Endothelial cell of umbilical vein (primary cell): ENCODE results near the gene NTN5. TPM values are rescaled to one million over a fixed set of nuclear protein-coding genes. Genes with fewer than 3 reads are reported as not detected.

Experiments
- BruUV-seq: library from RNA; stranded (reverse); fragments of 400-500 nt; replicated peaks from 2 replicates; lab custom pipeline; 2021; lab: Mats Ljungman, UMichigan
- CTCF ChIA-PET: fragments of 300-600, 350-600 bp; sonication (Branson Sonifier 250); formaldehyde crosslinking; loops from one replicate; lab custom pipeline; 2021; ENCODE audit warnings: antibody characterized with exemption, inconsistent platforms; lab: Charles Lee
- POLR2A ChIA-PET: fragments of 300-600, 350-600 bp; sonication (Branson Sonifier 250); formaldehyde crosslinking; loops from one replicate; lab custom pipeline; 2021; ENCODE audit warnings: antibody characterized with exemption, inconsistent platforms; lab: Charles Lee
- DNase-seq: peaks from one replicate; pipeline ENCODE4 v3.0.0-alpha.2; 2011; ENCODE audit warnings: low read depth, low spot score
- FAIRE-seq: peaks from 2 replicates; lab custom pipeline; 2011; peaks lifted over from hg19 to GRCh38; lab: Jason Lieb, UNC
- H2AFZ ChIP-seq: 2 replicates; pipeline ENCODE4 v1.6.0; 2012; ENCODE audit warnings: low read depth, low read length, control low read depth, inconsistent platforms
- H3K27ac ChIP-seq: 2 replicates; pipeline ENCODE4 v1.5.1; 2011; ENCODE audit warnings: low read depth, mild to moderate bottlenecking, control low read depth, low read length, moderate library complexity; ENCODE audit not compliant: insufficient read depth
- H3K27me3 ChIP-seq, 2 experiments: 2 replicates each; pipeline versions ENCODE4 v1.6.0 to v1.6.1; 2011; ENCODE audit warnings: low read length in 2 of 2, mixed read lengths in 1 of 2; ENCODE audit not compliant: control insufficient read depth in 2 of 2, insufficient read depth in 2 of 2
- H3K36me3 ChIP-seq, 2 experiments: 2 replicates in 1 of 2; 3 replicates in 1 of 2; pipeline ENCODE4 v1.5.1; 2011; ENCODE audit warnings: low read length in 2 of 2, mild to moderate bottlenecking in 1 of 2, moderate library complexity in 1 of 2; ENCODE audit not compliant: control insufficient read depth in 2 of 2, insufficient read depth in 2 of 2; ENCODE audit errors: extremely low read depth in 1 of 2
- H3K4me1 ChIP-seq: 3 replicates; pipeline ENCODE4 v1.5.1; 2011; ENCODE audit warnings: mild to moderate bottlenecking, low read length; ENCODE audit not compliant: control insufficient read depth, insufficient read depth; ENCODE audit errors: extremely low read depth
- H3K4me2 ChIP-seq: 2 replicates; pipeline ENCODE4 v1.6.1; 2011; ENCODE audit warnings: low read length, control low read depth, mixed read lengths; ENCODE audit not compliant: insufficient read depth
- H3K4me3 ChIP-seq, 3 experiments: fragments of 200-600 bp in 1 of 3; sonication (generic), shearing (Covaris generic) in 1 of 3; replicated peaks in 1 of 3; 2 replicates each; pipeline ENCODE4 v1.5.1; 2011 to 2016; ENCODE audit warnings: control low read depth in 3 of 3, low read length in 3 of 3, mild to moderate bottlenecking in 2 of 3, inconsistent platforms in 1 of 3, low read depth in 1 of 3, moderate library complexity in 1 of 3; ENCODE audit not compliant: insufficient read depth in 1 of 3
- H3K79me2 ChIP-seq: 2 replicates; pipeline ENCODE4 v1.6.0; 2012; ENCODE audit warnings: low read length, inconsistent platforms; ENCODE audit not compliant: control insufficient read depth, insufficient read depth
- H3K9ac ChIP-seq: replicated peaks from 2 replicates; pipeline ENCODE3; 2011; ENCODE audit warnings: low read length, control low read depth; ENCODE audit not compliant: insufficient read depth; ENCODE audit errors: extremely low read depth
- H3K9me1 ChIP-seq: replicated peaks from 3 replicates; pipeline ENCODE4 v1.6.0; 2011; ENCODE audit warnings: mild to moderate bottlenecking, low read length; ENCODE audit not compliant: control insufficient read depth, insufficient read depth; ENCODE audit errors: extremely low read depth
- H3K9me3 ChIP-seq: replicated peaks from 2 replicates; pipeline ENCODE4 v1.5.1; 2012; ENCODE audit warnings: low read length, inconsistent platforms; ENCODE audit not compliant: control insufficient read depth, insufficient read depth
- H4K20me1 ChIP-seq: replicated peaks from 2 replicates; pipeline ENCODE3; 2011; ENCODE audit warnings: mild to moderate bottlenecking, low read length; ENCODE audit not compliant: control insufficient read depth, insufficient read depth; ENCODE audit errors: extremely low read depth
- EZH2 ChIP-seq: IDR thresholded peaks from 2 replicates; pipeline ENCODE4 v1.6.1; 2012; ENCODE audit warnings: borderline replicate concordance, low read depth, mild to moderate bottlenecking, moderate library complexity, low read length, inconsistent platforms; ENCODE audit not compliant: severe bottlenecking
- FOS ChIP-seq: IDR thresholded peaks from 2 replicates; pipeline ENCODE4 v1.6.1; 2011; ENCODE audit warnings: mild to moderate bottlenecking, low read length, moderate library complexity, borderline replicate concordance; ENCODE audit not compliant: insufficient read depth
- JUN ChIP-seq: IDR thresholded peaks from 2 replicates; pipeline ENCODE4 v1.6.1; 2011; ENCODE audit warnings: borderline replicate concordance, low read depth; ENCODE audit not compliant: insufficient read length, insufficient read depth
- MYC ChIP-seq: IDR thresholded peaks from one replicate; pipeline ENCODE4 v1.6.1; 2011; ENCODE audit warnings: mild to moderate bottlenecking, low read depth, low read length
- POLR2A ChIP-seq: IDR thresholded peaks from 2 replicates; pipeline ENCODE4 v1.6.1; 2012; ENCODE audit warnings: low read depth, mild to moderate bottlenecking, control low read depth, low read length
- POLR2AphosphoS5 ChIP-seq: IDR thresholded peaks from 2 replicates; pipeline ENCODE4 v1.6.1; 2012; ENCODE audit warnings: low read depth, mild to moderate bottlenecking, control low read depth, low read length, moderate library complexity; ENCODE audit not compliant: insufficient read depth
- dilution Hi-C: fragments of 300-500 bp; cut with MboI; formaldehyde crosslinking; loops from one replicate; pipeline ENCODE4 v1.15.0; 2019; ENCODE audit warnings: low sequenced_read_pairs; ENCODE audit not compliant: extremely low pct_ligation_motif_present
- intact Hi-C: fragments of 100-400 bp; cut with micrococcal nuclease; formaldehyde crosslinking; loops from one replicate; pipeline ENCODE4 v1.10.0; 2022
- polyA plus RNA-seq, 4 experiments: library from polyadenylated mRNA; depleted of rRNA in 3 of 4; stranded (reverse) in 3 of 4; unstranded in 1 of 4; fragments of >200 nt; gene quantifications; 2 replicates each; pipeline versions ENCODE4 v1.2.1 to v1.2.3, GENCODE V29; 2011 to 2012; ENCODE audit warnings: missing spikeins in 1 of 4
- total RNA-seq: library from RNA; stranded (reverse); gene quantifications from 2 replicates; pipeline ENCODE4 v1.2.3, GENCODE V29; 2021
- TF ChIP-seq, protein P1 (sequence below): IDR thresholded peaks from 2 replicates; pipeline ENCODE4 v1.6.1; 2011; ENCODE audit not compliant: insufficient read depth, insufficient read length

Gene NTN5
- total and polyA plus RNA-seq, 2 donors (not counting 3 experiments of a cell fraction or from before 2014, with no cell fraction given): 0.11 TPM; not detected in 1

- Histone ChIP-seq H3K9me1 (no peaks in the 10 kb centered on the region), H3K4me2 (no peak overlapping the region), H3K36me3 (no peaks in the 10 kb centered on the region), H3K9me3 (no peaks in the 10 kb centered on the region), H3K4me3 (no peak overlapping the region), H3K27ac (no peak overlapping the region), H3K4me1 (peaks cover 2% of the 10 kb centered on the region), H3K27me3 (peaks cover 0 to 2% of the 10 kb centered on the region in 2 experiments), H3K9ac (no peak overlapping the region), H3K79me2 (no peaks in the 10 kb centered on the region), H2AFZ (peak overlapping the region; percentile 14), H4K20me1 (no peaks in the 10 kb centered on the region)
- intact Hi-C loops: no loop called here
- DNase-seq (peak; percentile 61), FAIRE-seq (peak; percentile 69)
- ChIA-PET CTCF (interaction anchor here (0.7 to 1.7 kb wide), 2 partner anchors 11 to 19 kb away, joined by 3 to 16 read pairs; partner anchors contain the start of gene CA11), POLR2A (interaction anchor here (0.7 kb wide), 1 partner anchor 18 kb away, joined by 9 read pairs; no protein-coding TSS in a partner anchor)
- no TSS peak for BruUV-seq
- dilution Hi-C loops: no loop called here
- TF ChIP-seq POLR2AphosphoS5: peak; percentile 20
- TF ChIP-seq, protein P1, sequence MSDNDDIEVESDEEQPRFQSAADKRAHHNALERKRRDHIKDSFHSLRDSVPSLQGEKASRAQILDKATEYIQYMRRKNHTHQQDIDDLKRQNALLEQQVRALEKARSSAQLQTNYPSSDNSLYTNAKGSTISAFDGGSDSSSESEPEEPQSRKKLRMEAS: peak; percentile 48
- no peak for TF ChIP-seq EZH2
Measured at GRCh38 chr19:48656840-48657474, 15.9 kb downstream of the NTN5 start.

DNA sequence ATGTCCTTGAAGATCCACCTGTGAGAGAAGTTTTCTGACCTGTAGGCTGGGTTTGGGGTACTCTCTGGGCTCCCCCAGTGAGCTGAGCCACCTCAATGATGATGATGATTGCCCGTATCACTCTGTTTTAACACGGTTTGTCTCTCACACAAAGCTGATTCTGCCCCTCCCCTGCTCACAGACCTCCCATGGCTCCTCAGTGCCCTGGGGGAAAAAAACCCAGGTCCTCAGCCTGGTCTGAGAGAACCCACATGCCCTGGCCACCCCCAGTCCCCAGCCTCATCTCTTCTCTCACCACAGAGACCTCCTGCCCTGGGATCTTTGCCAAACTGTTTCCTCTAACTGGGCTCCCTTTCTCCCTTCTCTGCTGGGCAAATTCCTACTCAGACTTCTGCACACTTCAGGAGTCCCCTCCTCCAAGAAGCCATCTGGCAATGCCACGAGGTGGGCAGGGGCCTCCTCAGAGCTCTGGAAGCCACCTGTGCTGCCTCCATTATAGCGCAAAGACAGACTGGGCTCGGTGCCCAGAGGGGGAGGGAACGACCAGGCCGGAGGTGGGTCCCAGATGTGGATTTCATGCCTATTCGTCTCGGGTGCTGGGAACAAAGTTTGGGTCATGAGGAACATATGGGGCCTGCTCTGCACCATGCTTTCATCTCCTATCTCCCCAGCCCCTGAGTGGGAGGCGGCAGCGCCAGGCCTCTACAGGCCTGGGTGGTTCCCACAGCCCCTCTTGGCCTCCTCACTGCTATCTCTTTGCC lies 18.3 kb downstream of the NTN5 start:
- Histone ChIP-seq H3K9me3 (no peaks in the 10 kb centered on the region), H3K27me3 (peaks cover 0 to 2% of the 10 kb centered on the region in 2 experiments), H2AFZ (no peak overlapping the region), H3K4me3 (no peak overlapping the region), H3K79me2 (no peaks in the 10 kb centered on the region), H3K27ac (no peak overlapping the region), H3K36me3 (no peaks in the 10 kb centered on the region), H3K4me1 (peaks cover 6% of the 10 kb centered on the region), H3K9ac (no peak overlapping the region), H3K4me2 (no peak overlapping the region), H3K9me1 (no peaks in the 10 kb centered on the region), H4K20me1 (no peaks in the 10 kb centered on the region)
- dilution Hi-C loops (no loop called here), intact Hi-C loops (no loop called here)
- ChIA-PET CTCF (interaction anchor here (0.6 kb wide), 1 partner anchor 129 kb away, joined by 3 read pairs; no protein-coding TSS in a partner anchor), POLR2A (no interaction called here)
- no peak for DNase-seq
- BruUV-seq: no TSS peak
- TF ChIP-seq POLR2A (no peak), FOS (no peak), JUN (no peak), MYC (no peak)
- no peak for FAIRE-seq
